ENCODE results near the gene CHCT1.

The CHCT1 gene

GRCh38 chr17:60443713-60444112, 21.4 kb downstream of the CHCT1 start:
- DNase-seq: no peak

DNA sequence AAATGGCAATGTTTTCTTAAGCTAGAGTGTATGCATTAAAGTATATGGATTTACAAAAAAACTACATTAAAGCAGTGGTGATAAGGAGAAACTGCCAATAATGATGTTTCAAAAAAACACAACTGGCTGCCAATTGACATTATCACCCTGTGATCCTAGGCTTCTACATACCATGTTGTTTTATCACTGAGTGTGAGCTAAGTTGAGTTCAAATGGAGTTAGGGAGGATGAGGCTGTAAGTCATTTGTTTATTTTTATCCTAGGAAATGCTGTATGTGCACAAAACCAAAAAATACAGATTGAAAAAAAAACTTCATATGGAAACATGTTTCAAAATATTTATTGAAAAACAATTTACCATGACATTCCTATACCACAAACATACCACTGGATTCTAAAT, 22.9 kb downstream of the CHCT1 start:
- no peak for DNase-seq

GRCh38 chr17:60447375-60447774, 25.1 kb downstream of the CHCT1 start:
- DNase-seq: no peak

- no peak for DNase-seq
Measured at GRCh38 chr17:60451071-60451470, 28.8 kb downstream of the CHCT1 start.

DNA sequence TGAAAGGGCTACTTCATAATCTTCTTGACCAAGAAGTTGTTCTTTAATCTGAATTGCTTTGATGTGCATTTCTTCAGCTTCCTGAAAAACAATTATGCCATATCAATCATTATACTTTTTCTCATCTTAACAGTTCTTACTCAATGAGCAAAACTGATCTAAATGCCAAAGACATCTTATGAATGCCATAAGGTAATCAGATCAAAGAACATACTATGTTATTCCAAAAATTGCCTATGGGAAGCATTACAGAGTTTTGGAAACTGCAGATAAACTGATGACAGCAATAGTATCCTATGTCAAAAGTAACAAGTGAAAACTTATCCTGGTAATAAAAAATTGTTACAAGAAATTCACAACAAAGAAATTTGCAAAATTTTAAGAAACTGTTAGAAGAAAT, 29.7 kb downstream of the CHCT1 start:
- no peak for DNase-seq

DNA sequence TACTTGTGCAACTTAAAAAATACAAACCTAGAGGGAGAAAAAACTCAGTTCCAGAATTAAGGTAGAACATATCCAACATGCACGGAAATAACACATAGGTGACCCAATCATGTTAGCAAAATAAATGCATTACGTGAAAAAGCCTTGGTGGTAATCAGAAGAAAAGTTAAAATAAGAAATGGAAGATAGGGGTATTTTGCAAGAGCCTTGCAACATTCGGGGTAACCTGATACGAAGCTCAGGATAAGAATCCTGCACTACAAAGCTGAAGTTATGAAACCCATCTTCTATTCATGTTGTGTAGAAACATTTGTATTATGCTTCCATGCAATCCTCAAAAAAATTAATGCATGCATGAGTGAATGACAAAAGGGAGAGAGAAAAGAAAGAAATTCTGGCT, 33.1 kb downstream of the CHCT1 start:
- no peak for DNase-seq

GRCh38 chr17:60457148-60457547, 34.9 kb downstream of the CHCT1 start:
- DNase-seq: no peak

DNA sequence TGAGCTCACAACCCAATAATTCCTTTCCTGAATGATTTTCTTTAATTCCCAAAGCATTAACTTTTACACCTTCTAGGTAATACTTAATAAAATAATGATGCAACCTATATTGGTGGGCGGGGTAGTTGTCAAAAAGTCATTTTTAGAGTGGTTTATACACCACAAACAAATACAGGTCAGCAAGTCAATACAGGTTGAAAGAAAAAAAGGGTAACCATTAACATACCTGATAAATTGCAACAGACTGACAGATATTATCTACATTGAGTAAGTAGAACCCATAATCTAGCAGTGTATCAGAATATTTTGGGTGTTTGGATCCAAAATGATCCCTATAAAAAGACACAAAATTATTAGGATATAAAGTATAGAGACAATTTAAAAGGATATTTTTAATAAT, 39.3 kb downstream of the CHCT1 start:
- DNase-seq: no peak

DNA sequence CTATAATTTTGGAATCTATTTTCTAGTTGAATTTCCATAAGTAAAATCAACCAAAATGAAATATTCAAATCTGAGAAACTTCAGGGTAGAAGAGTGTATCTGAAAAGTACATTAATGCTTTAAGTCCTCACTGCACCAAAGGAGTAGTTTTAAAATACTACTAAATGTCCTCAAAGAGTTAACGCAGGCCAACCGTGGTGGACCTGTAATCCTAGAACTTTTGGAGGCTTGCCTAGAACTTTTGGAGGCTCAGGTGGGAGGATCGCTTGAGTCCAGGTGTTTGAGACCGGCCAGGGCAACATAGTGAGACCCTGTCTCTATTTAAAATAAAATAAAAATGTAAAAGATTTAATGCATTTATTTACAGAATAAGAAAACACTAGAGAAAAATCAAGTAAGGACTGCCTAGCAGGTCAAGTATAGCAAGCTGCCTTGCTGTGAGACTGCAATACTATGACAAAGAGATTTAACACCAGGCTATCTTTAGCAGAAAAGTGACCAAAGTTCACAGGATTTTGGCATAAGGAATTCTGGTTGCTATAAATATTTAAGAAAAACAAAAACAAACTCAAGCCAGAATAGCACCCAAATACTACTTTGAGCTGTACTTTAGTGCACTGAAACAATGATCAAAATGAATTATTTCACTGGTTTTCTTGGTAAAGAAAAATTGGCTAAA, 41.0 kb downstream of the CHCT1 start:
- no peak for DNase-seq

DNA sequence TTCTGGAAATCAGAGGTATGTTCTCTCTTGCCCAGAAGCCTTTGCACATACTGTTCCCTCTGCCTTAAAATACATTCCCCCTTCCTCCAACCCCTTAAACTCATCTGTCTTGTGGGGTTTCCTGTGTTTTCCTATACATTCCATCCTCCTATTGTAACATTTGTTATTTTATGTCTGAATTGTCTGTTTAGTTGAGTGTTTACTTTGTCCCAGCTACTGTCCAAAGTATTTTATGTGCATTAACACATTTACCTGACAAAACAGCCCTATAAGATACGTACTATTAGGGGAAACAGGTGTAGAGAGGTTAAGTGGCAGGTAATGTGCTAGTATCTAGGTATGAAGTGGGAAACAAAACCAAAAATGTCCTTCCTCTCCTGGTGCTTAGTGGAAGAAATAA, 42.1 kb downstream of the CHCT1 start:
- DNase-seq: no peak

DNA sequence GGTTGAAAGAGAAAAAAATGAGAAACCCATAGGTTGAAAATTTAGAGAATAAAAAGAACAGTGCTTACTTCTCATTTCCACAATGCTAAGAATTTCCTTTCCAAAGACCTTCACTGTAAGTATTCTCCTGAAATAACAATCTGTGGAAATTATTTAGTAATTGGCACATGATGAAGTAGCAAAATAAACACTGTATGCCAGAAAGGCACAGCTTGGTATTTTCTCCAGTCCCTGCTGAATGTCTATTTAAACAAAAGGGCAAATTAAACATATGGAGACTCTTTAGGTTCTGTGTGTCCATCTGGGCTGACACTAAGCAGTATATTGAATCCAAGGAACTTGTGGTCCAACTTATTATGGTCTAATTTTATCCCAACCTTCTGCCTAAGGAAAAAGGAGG, 46.1 kb downstream of the CHCT1 start:
- no peak for DNase-seq

DNA sequence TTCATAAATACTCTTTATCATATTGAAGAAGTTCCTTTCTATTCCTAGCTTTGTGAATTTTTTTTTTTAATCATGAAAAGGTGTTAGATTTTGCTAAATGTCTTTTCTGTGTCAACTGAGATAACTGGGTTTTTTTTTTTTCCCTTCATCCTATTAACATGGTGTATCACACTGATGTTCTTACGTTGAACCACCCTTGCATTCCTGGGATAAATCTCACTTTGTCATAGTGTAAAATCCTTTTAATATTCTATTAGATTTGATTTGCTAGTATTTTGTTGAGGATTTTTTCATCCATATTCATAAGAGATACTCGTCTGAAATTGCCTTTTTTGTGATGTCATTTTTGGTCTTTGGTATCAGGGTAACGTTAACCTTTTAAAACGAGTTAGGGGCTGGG, 49.2 kb downstream of the CHCT1 start:
- DNase-seq: no peak

- no peak for DNase-seq
Measured at GRCh38 chr17:60472449-60472848, 50.2 kb downstream of the CHCT1 start.

DNA sequence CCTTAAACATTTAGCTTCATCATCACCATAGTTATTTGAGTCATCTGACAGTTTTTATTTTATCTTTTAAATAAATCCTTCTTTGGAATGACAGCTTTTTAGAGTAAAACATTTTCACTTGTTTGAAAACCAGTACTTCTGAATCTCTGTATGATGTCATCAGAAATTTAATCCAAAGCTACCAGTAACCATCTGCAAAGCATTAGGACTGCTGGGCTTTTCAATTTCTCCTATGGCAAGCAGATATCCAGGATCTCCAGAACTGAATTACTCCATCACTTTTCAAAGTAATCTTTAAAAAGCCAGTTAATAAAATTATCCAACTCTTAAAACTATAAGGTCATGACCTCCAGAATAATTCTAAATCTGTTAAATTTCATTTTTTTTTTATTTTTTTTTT, 51.5 kb downstream of the CHCT1 start:
- no peak for DNase-seq

Data from activated CD4-positive, CD25-positive, alpha-beta regulatory T cell treated with anti-CD3 and anti-CD28 coated beads, Interleukin-2, amount 50 U/mL, for 72 hours (primary cell).